IMR-90 (cell line): Measurements from ENCODE around the gene SLC37A1. TPM values are rescaled to one million over a fixed set of nuclear protein-coding genes. Genes with fewer than 3 reads are reported as not detected.

Source experiments
- ATAC-seq: fragments of 200-7000 bp; cut with Tn5 transposase; 2 replicates; pipeline ENCODE4 v1.9.1; 2020; ENCODE audit warnings: low read depth, mild to moderate bottlenecking, moderate library complexity
- BruUV-seq: library from RNA; stranded (reverse); fragments of 400-500 nt; replicated peaks from 2 replicates; lab custom pipeline; 2021; lab: Mats Ljungman, UMichigan
- CTCF ChIA-PET: fragments of 300-600 bp; formaldehyde crosslinking; extraction: SDS; loops from one replicate; lab custom pipeline; 2021; ENCODE audit warnings: antibody characterized with exemption; lab: Yijun Ruan, JAX
- POLR2A ChIA-PET: fragments of 300-600 bp; sonication (Branson Sonifier 250); formaldehyde crosslinking; loops from one replicate; lab custom pipeline; 2022; ENCODE audit warnings: antibody characterized with exemption; ENCODE audit not compliant: unreplicated experiment; lab: Charles Lee
- DNase-seq: peaks from one replicate; pipeline ENCODE4 v3.0.0; 2013
- H2AFZ ChIP-seq: replicated peaks from 2 replicates; pipeline ENCODE3; 2013; ENCODE audit warnings: low read length, mild to moderate bottlenecking; ENCODE audit not compliant: poor library complexity
- H2AK5ac ChIP-seq: 2 replicates; pipeline ENCODE4 v1.6.1; 2013; ENCODE audit warnings: low read depth, low read length, inconsistent platforms
- H2AK9ac ChIP-seq: replicated peaks from 2 replicates; pipeline ENCODE3; 2013; ENCODE audit warnings: mild to moderate bottlenecking, low read depth, low read length, moderate library complexity; ENCODE audit not compliant: poor library complexity
- H2BK120ac ChIP-seq: 2 replicates; pipeline ENCODE4 v1.6.1; 2013; ENCODE audit warnings: low read depth, low read length, inconsistent platforms
- H2BK15ac ChIP-seq: 3 replicates; pipeline ENCODE4 v1.6.1; 2013; ENCODE audit warnings: low read depth, low read length, inconsistent platforms
- H2BK20ac ChIP-seq: 2 replicates; pipeline ENCODE4 v1.6.1; 2013; ENCODE audit warnings: low read depth, mild to moderate bottlenecking, inconsistent platforms, low read length, moderate library complexity
- H2BK5ac ChIP-seq: 2 replicates; pipeline ENCODE4 v1.6.1; 2013; ENCODE audit warnings: mild to moderate bottlenecking, low read depth, low read length, inconsistent platforms; ENCODE audit not compliant: poor library complexity, severe bottlenecking
- H3K14ac ChIP-seq: replicated peaks from 2 replicates; pipeline ENCODE4 v1.6.1; 2013; ENCODE audit warnings: low read depth, low read length, inconsistent platforms
- H3K18ac ChIP-seq: 2 replicates; pipeline ENCODE4 v1.6.1; 2013; ENCODE audit warnings: low read depth, low read length, control low read depth
- H3K23ac ChIP-seq: 2 replicates; pipeline ENCODE4 v1.6.1; 2013; ENCODE audit warnings: low read depth, low read length, inconsistent platforms
- H3K27ac ChIP-seq: 2 replicates; pipeline ENCODE4 v1.5.1; 2013; ENCODE audit warnings: mild to moderate bottlenecking, control low read depth, low read length; ENCODE audit not compliant: insufficient read depth
- H3K27me3 ChIP-seq: 2 replicates; pipeline ENCODE4 v1.6.1; 2013; ENCODE audit warnings: low read length; ENCODE audit not compliant: control insufficient read depth, insufficient read depth
- H3K36me3 ChIP-seq: 2 replicates; pipeline ENCODE4 v1.6.1; 2013; ENCODE audit warnings: low read length, mixed read lengths; ENCODE audit not compliant: control insufficient read depth, insufficient read depth
- H3K4ac ChIP-seq: 2 replicates; pipeline ENCODE4 v1.6.1; 2013; ENCODE audit warnings: low read depth, low read length, inconsistent platforms
- H3K4me1 ChIP-seq: 2 replicates; pipeline ENCODE4 v1.6.1; 2013; ENCODE audit warnings: low read length, mixed read lengths; ENCODE audit not compliant: control insufficient read depth, insufficient read depth
- H3K4me2 ChIP-seq: 2 replicates; pipeline ENCODE4 v1.6.1; 2013; ENCODE audit warnings: low read depth, mild to moderate bottlenecking, control low read depth, low read length, moderate library complexity
- H3K4me3 ChIP-seq: 2 replicates; pipeline ENCODE4 v1.5.1; 2013; ENCODE audit warnings: low read depth, mild to moderate bottlenecking, control low read depth, low read length, moderate library complexity; ENCODE audit not compliant: insufficient read depth
- H3K56ac ChIP-seq: 2 replicates; pipeline ENCODE4 v1.6.1; 2013; ENCODE audit warnings: low read length, inconsistent platforms; ENCODE audit not compliant: insufficient read depth; ENCODE audit errors: extremely low read depth
- H3K79me1 ChIP-seq, 2 experiments: 2 replicates each; pipeline ENCODE4 v1.6.1; 2013; ENCODE audit warnings: low read length in 2 of 2, inconsistent platforms in 1 of 2, low read depth in 1 of 2
- H3K9ac ChIP-seq: 2 replicates; pipeline ENCODE4 v1.6.1; 2013; ENCODE audit warnings: low read depth, low read length, control low read depth
- H3K9me1 ChIP-seq: 2 replicates; pipeline ENCODE4 v1.6.1; 2013; ENCODE audit warnings: low read length, inconsistent platforms; ENCODE audit not compliant: insufficient read depth
- H3K9me3 ChIP-seq: 2 replicates; pipeline ENCODE4 v1.6.1; 2013; ENCODE audit warnings: low read length; ENCODE audit not compliant: control insufficient read depth, insufficient read depth
- H4K20me1 ChIP-seq: 2 replicates; pipeline ENCODE4 v1.6.1; 2013; ENCODE audit warnings: low read length, inconsistent platforms; ENCODE audit not compliant: insufficient read depth
- H4K5ac ChIP-seq: 2 replicates; pipeline ENCODE4 v1.6.1; 2013; ENCODE audit warnings: mild to moderate bottlenecking, low read depth, low read length, control low read depth
- H4K8ac ChIP-seq, 2 experiments: 2 replicates each; pipeline ENCODE4 v1.6.1; 2013; ENCODE audit warnings: low read depth in 2 of 2, low read length in 2 of 2, control low read depth in 1 of 2, inconsistent platforms in 1 of 2
- H4K91ac ChIP-seq: 2 replicates; pipeline ENCODE4 v1.6.1; 2013; ENCODE audit warnings: low read depth, low read length, inconsistent platforms; ENCODE audit not compliant: insufficient read depth
- BHLHE40 ChIP-seq: fragments of 150-350 bp; IDR thresholded peaks from 2 replicates; pipeline ENCODE4 v1.6.1; 2016; ENCODE audit warnings: mild to moderate bottlenecking, low read depth, low read length
- CHD1 ChIP-seq: IDR thresholded peaks from 2 replicates; pipeline ENCODE4 v1.6.1; 2012; ENCODE audit warnings: low read depth, low read length, improper control_type of control experiment
- CTCF ChIP-seq: conservative IDR thresholded peaks from 2 replicates; pipeline ENCODE4 v1.5.1; 2012; ENCODE audit warnings: mild to moderate bottlenecking, low read depth, low read length, improper control_type of control experiment
- ELK1 ChIP-seq: fragments of 150-350 bp; IDR thresholded peaks from 2 replicates; pipeline ENCODE4 v1.6.1; 2016; ENCODE audit warnings: low read depth, mild to moderate bottlenecking, low read length, moderate library complexity, borderline replicate concordance
- FOS ChIP-seq: fragments of 150-350 bp; IDR thresholded peaks from 2 replicates; pipeline ENCODE4 v1.6.1; 2016; ENCODE audit warnings: low read depth, low read length
- MAFK ChIP-seq: IDR thresholded peaks from 2 replicates; pipeline ENCODE4 v1.6.1; 2012; ENCODE audit warnings: low read depth, low read length, improper control_type of control experiment
- MAZ ChIP-seq: IDR thresholded peaks from 2 replicates; pipeline ENCODE4 v1.6.1; 2012; ENCODE audit warnings: low read depth, mild to moderate bottlenecking, low read length, improper control_type of control experiment, moderate library complexity, borderline replicate concordance
- POLR2A ChIP-seq: IDR thresholded peaks from 2 replicates; pipeline ENCODE4 v1.6.1; 2012; ENCODE audit warnings: mild to moderate bottlenecking, low read depth, low read length
- RAD21 ChIP-seq: IDR thresholded peaks from 2 replicates; pipeline ENCODE4 v1.6.1; 2012; ENCODE audit warnings: low read length, improper control_type of control experiment
- RCOR1 ChIP-seq: IDR thresholded peaks from 2 replicates; pipeline ENCODE4 v1.6.1; 2012; ENCODE audit warnings: mild to moderate bottlenecking, low read length, improper control_type of control experiment; ENCODE audit not compliant: insufficient replicate concordance
- RFX5 ChIP-seq: IDR thresholded peaks from 2 replicates; pipeline ENCODE4 v1.8.0; 2012; ENCODE audit warnings: low read depth, mild to moderate bottlenecking, low read length, moderate library complexity
- SMC3 ChIP-seq: fragments of 150-350 bp; IDR thresholded peaks from 2 replicates; pipeline ENCODE4 v1.6.1; 2016; ENCODE audit warnings: low read depth, mild to moderate bottlenecking, antibody characterized with exemption, low read length, moderate library complexity
- USF2 ChIP-seq: fragments of 150-350 bp; IDR thresholded peaks from 2 replicates; pipeline ENCODE4 v1.6.1; 2017; ENCODE audit warnings: mild to moderate bottlenecking, antibody characterized with exemption, low read length, low read depth
- WGBS, 2 experiments: methylation state at CpG; one replicate each; pipeline versions ENCODE4 v1.1.5 to v1.1.7; 2013; ENCODE audit warnings: missing lambda C conversion rate in 2 of 2; ENCODE audit not compliant: insufficient read length in 1 of 2; ENCODE audit errors: extremely low coverage in 2 of 2; 5-methylcytosine and 5-hydroxymethylcytosine counted together
- dilution Hi-C: fragments of 300-500 bp; cut with HindIII; formaldehyde crosslinking; loops from one replicate; pipeline ENCODE4 v1.14.3; 2018; ENCODE audit warnings: low sequenced_read_pairs; ENCODE audit not compliant: unreplicated experiment
- in situ Hi-C: fragments of 300-500 bp; cut with MboI; formaldehyde crosslinking; loops from 3 replicates; pipeline ENCODE4 v1.14.3; 2019; ENCODE audit warnings: low sequenced_read_pairs, inconsistent platforms, mixed read lengths
- intact Hi-C: fragments of 100-400 bp; cut with micrococcal nuclease; formaldehyde crosslinking; loops from 2 replicates; pipeline ENCODE4 v1.10.0; 2022
- polyA plus RNA-seq, 3 experiments: library from polyadenylated mRNA; depleted of rRNA; stranded (reverse); fragments of >200 nt; gene quantifications; 2 replicates each; pipeline ENCODE4 v1.2.3, GENCODE V29; 2012; ENCODE audit warnings: low replicate concordance in 1 of 3
- total RNA-seq: library from RNA; depleted of rRNA; stranded (reverse); fragments of >200 nt; gene quantifications from 2 replicates; pipeline ENCODE4 v1.2.3, GENCODE V29; 2012

SLC37A1 gene
- total and polyA plus RNA-seq, 2 of the 4 experiments (the other 2 are of a cell fraction), result 0.36 to 0.48 TPM

GRCh38 chr21:42580793-42581321, 67.2 kb downstream of the SLC37A1 start:
- Histone ChIP-seq H3K36me3 (no peaks in the 10 kb centered on the region), H4K8ac (no peak overlapping the region), H4K20me1 (no peaks in the 10 kb centered on the region), H3K14ac (no peak overlapping the region), H3K9me3 (peaks cover 2% of the 10 kb centered on the region; the same call in 1 of the 2 replicates), H3K9me1 (no peaks in the 10 kb centered on the region), H3K79me1 (no peaks in the 10 kb centered on the region), H3K4ac (no peak overlapping the region), H2AFZ (no peak overlapping the region), H3K27ac (no peak overlapping the region), H2BK20ac (no peak overlapping the region), H3K4me3 (no peak overlapping the region), H2BK15ac (no peak overlapping the region), H2BK5ac (no peak overlapping the region), H3K23ac (no peak overlapping the region), H4K91ac (no peak overlapping the region), H3K56ac (no peak overlapping the region), H2AK9ac (no peak overlapping the region), H2BK120ac (no peak overlapping the region), H3K9ac (no peak overlapping the region), H3K18ac (no peak overlapping the region), H3K4me2 (no peak overlapping the region), H3K27me3 (peaks cover 22% of the 10 kb centered on the region), H2AK5ac (no peak overlapping the region), H3K4me1 (no peaks in the 10 kb centered on the region), H4K5ac (no peak overlapping the region)
- in situ Hi-C loops (loop anchor here (10.0 kb wide), 1 partner anchor 204 kb away; no protein-coding TSS in a partner anchor), intact Hi-C loops (no loop called here), dilution Hi-C loops (no loop called here)
- DNase-seq, result no peak
- ChIA-PET POLR2A (no interaction called here), CTCF (no interaction called here)
- no TSS peak for BruUV-seq
- TF ChIP-seq MAZ (no peak), MAFK (no peak), CHD1 (no peak), SMC3 (no peak), RAD21 (no peak), ELK1 (no peak), BHLHE40 (no peak), POLR2A (no peak), USF2 (no peak), RCOR1 (no peak), RFX5 (no peak), CTCF (no peak), FOS (no peak)
- WGBS, 2 experiments, result 88% methylated on average over 6 of the region's 16 CpGs; no CpG with 5 or more reads in 1 of the 2 experiments
- ATAC-seq, result no peak
